Stimulated activated CD8-positive, alpha-beta memory T cell treated with anti-CD3 and anti-CD28 coated beads, Interleukin-4, amount 100 ng/mL, for 1 hour (primary cell): ENCODE data around the gene RBM4B.

Experiments
- DNase-seq, 2 donors: peaks; one replicate each; pipeline ENCODE4 v3.0.0-alpha.2; 2020; ENCODE audit warnings: low read depth in 2 of 2, low spot score in 1 of 2

Gene RBM4B

DNA sequence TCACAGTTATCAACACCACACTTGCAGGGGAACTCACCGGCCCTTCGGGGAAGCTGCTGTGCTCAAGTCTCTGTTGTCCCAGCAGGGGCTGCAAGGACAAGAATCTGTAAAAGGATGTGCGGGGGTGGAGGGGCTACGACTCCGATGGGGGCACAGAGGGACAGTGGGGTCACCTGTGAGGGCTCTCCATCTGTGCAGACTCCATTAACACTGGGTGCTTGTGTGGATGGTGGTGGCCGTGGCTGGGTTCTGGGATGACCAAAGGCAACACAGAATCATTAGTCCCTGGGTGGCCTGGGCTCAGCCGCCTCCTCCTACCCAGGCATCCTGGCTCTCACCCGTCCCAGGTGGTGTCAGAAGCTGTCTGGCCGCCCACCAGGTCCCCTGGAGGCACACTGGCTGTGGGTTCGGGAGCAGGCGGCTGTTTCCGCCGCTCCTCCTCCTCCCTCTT lies 10.2 kb upstream of the RBM4B start:
- DNase-seq = no peak

DNA sequence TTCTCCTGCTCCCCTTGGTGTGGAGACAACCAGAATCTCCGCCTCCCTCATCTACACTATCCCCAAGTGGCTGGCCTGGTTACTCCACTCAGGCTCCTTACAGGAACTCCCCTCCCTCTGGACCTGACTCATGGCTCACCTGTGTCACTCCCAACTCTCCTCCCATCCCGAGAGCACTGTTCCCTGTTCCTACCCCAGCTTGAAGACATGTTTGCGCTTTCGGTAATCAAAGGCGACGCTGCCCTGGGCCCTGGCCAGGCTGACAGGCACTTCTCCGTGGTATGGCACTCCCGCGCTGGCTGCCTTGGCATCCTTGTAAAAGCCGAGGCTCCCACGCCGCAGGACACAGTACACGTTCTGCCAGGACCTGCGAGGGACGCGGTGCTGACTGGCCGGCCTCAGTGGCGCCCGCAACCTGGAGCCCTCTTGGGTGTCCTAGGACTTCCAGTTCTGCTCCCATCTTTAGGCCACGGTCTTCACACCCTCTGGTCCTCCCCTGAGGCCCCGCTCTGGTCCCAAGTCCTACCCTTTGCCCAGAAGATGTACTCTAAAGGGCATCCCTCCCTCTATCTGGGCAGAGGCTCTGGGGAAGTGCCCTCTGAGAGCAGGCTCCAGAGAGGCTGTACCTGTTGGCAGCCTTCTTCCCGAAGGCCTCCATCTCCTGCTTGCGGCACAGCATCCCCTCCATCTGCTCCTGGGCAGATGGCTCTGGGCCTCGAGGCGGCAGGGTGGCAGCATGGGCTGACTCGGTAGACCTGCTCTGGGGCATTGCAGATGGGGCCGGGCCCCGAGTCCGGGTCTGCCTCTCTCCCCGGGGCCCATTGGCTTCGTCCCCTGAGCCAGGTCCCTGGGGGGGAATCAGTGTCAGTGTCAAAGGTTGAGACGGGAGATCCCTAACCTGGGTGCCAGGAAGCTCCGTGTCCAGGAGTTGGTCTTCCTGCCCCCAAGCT lies 9.4 kb upstream of the RBM4B start:
- DNase-seq = no peak

DNA sequence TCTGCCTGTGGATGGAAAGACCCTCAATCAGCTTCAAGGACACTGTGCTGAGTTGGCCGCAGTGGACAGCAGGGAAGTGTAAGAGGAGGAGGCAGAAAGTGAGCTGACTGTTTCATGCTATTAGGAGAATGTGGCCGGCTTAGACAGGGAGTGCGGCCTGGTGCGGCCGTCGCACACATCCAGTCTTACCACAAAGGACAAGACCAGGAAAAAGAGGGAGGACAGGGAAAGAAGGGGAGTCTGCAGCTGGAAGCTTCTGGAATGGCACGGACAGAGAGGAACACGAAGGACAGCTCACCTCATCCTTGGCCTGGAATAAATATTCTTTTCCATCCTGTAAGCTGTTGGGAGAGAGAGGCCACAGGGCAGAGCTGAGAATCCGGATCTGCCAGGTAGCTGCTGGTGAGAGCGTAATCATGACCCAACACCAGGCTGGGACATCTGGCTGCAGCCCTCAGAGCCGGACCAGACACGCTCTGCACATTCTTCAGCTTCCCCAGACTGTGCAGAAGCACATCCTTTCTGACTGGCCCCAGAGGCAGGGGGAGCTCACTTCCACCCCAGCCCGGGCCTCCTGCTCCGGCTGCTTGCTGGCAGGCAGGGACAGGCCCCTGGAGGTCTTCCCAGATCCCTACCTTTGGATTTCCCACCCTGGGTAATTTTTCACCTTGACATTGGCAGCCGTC lies 8.6 kb upstream of the RBM4B start:
- no peak for DNase-seq

DNA sequence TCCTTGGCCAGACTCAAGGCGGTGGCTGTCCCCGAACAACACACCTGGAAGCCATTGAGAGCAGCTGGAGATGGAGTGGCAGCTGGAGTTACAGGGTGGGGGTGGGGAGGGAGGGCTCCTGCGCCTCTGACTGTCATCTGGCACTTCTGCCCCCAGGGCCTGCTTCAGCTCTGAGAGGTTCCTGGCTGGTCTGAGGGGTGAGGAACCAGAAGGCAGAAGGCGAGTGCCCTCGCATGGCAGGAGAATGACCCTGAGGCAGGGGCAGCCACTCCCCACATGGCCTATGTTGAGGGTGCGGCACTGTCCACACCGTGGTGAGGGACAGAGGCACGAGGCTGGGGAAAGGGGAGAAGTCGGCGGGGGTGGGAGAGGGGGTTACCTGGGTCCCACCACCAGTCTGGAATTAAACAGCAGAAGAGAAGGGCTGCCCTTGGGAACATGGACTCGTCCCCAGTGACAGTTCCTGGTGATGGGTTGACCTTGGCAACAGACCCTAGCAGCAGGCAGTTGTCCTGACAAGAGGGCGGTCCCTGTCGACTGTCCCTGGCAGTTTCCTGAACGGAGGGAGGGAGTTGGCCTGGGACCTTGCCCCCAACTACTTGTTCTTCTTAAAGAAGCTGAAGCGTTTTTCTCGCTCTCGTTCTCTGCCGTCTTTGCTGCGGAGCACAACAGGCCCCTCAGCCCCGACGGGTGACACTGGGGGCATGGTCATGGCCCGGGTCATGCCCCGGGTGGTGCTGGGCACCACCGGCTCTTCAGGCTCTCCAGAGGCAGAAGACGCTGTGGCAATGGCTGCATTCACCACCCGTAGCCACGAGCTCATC lies 7.8 kb upstream of the RBM4B start:
- DNase-seq = no peak

DNA sequence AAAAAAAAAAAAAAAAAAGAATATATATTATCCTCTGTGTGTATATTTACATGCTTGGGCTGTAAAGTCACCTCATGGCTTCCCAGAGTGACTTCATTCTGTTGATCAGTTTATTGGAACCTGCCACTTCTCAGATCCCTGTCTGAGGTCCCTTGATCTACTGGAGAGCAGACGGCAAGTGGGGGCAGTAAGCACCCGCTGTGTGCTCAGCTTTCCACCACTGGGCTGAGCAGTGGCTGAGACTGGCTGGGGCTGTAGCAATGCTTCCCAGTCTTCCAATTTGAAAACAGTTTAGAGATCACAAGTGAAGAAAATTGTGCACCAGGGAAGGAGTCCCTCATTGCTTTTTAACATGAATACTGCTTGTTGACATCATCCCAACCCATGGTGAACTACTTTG lies 6.9 kb upstream of the RBM4B start:
- no peak for DNase-seq

DNA sequence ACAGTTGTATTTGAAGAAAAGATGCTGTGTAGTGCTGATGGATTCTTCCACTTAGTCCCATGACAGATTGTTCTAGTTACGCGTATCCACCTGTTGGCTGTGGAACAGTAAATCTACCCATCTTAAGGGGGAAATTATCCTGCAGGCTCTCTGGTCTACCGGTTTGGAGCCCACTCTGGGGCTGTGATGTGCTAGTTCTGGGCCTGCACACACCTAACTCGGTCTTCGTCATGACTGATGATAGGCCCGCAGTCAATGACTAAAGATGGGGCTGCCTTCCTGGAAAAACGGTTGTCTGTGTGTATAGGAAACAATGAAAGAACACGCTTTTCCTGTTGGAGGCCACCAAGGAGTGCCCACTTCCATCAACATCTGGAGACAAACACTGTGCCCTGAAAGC lies 6.2 kb upstream of the RBM4B start:
- DNase-seq = no peak

DNA sequence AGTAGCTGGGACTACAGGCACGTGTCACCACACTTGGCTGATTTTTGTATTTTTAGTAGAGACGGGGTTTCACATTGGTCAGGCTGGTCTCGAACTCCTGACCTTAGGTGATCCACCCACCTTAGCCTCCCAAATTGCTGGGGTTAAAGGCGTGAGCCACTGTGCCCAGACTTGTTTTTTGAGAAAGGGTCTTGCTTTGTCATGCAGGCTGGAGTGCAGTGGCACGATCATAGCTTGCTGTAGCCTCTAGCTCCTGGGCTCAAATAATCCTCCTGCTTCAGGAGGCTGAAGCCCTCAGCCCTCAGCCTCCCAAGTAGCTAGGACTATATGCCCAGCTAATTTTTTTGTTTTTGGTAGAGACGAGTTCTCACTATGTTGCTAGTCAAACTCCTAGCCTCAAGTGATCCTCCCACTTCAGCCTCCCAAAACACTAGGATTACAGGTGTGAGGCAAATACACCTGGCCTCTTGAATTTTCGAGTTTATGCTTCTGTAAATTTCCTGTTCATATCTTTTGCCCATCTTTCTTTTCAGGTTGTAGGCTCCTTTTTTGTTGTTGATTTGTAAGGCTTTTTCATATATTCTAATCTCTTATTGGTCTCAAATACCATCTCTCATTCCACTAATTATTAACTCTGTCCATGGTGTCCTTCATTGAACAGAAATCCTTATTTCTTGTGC lies 3.4 kb upstream of the RBM4B start:
- DNase-seq = no peak

DNA sequence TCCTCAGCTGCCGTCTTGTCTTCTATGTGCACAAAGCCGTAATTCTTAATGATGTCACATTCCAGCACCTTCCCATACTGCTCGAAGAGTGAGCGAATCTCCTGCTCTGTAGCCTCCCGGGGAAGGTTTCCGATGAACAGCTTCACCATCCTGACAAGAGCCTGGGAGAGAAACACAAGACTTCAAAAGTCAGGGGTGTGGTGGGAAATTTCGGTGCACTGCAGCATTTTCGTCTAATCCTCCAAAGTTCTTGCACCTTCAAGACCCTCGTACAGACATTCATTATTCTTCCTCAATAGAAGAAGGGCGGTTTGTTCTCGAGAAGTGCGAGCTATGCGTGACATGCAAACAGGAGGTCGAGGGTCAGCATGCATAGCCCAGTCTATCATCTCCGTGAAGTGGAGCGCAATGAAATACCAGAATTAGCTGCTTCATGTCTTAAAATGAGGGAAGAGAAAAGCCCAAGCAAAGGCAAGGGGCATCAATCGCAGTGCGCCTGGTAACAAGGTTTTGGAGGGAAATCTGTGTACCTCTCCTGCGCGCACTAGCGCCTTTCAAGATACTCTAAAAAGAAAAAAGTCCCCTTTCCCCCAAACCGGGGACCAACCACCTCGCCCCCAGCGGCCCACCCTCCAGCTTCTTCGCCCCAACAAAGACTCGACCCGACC lies 622 bp downstream of the RBM4B start:
- no peak for DNase-seq

DNA sequence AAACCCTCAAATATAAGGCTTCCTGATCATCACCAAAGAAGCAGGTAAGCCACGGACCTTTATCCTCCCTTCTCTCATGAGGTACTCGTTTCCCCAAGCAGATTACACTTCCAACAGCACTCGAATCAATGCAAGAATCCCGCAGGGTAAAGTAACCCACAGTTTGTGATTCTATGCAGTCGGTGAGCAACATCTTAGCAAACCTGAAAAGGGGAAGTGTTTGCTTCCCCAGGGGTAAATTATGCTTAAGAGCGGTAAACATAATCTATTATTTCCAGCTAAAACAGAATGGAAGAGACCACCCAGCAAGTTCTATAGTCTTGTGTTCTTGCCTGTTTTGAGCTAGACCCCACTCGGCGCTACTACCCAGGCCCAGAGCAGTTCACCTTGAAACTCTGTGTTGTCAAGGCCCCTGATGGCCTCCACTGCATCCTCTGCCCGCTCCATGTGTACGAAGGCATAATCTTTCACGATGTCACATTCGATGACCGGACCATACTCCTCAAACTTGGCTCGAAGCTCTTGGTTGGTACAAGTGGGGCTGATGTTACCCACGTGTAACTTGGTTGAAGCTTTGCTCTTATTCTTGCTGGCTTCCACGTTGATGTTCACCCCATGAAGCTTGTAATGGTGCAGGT lies 1.3 kb downstream of the RBM4B start:
- DNase-seq = no peak

DNA sequence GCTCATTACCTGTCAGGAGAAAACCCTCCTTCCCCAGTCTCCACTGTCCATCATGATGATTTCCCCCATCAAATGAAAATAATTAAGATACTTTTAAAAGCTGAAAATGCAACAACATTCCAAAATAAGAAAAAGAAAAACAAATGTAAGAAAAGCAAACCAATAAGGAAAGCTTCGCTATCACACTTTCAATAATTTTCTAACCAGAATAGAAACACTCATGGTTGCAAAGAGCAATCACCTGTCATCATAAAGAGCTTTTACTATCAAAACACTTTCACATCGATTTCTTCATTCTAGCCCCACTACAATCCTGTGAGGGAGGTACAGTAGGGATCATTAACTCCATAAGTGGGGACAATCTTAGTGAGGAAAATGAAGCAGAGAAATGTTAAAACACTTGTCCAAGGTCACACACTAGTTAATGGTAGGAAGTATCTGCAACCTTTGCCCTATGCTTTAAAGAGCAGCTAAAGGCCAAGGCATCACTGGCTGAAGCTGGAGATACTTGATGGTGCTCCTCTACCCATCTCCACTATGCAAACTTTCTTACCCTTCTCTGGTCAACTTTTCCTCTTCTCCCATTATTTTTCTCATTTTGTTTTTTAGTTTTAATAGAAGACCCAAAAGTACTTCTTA lies 2.6 kb downstream of the RBM4B start:
- DNase-seq = no peak

DNA sequence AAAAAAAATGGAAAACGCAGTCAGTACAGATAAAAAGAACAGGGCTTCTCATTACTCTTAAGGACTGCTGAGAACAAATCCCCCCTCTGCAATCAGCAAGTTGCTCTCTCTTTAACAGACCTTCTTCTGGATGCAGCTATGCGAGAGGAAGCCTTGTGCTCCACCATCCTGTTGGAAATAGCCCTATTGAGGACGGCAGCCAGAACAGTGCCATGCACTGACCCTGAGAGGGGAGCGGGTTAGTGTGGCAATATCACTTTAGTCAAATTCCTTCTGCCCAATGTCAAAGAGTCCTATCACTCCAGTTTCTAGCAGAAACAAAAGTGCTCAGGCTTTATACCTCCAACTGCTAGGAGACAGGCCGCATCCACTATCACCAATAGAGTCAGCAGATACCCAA lies 6.9 kb downstream of the RBM4B start:
- DNase-seq = no peak

DNA sequence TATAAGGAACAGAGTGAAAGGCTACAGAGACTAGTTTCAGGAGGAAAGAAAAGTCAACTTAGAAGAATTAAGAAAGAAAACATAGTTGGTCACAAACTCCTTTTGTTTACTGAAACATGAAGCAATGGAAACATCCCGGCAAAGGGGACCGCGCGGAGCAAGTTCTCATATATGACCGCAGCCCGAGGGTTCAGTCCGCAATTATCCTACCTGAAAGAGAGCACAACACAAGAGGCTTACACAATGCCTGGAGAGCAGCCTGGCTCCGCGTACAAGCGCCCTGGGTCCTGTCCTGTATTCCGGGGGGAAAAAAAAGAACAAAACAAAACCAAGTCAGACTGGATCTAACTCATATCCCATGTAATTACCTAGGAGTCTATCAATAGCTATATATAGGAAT lies 12.3 kb downstream of the RBM4B start:
- DNase-seq = no peak

DNA sequence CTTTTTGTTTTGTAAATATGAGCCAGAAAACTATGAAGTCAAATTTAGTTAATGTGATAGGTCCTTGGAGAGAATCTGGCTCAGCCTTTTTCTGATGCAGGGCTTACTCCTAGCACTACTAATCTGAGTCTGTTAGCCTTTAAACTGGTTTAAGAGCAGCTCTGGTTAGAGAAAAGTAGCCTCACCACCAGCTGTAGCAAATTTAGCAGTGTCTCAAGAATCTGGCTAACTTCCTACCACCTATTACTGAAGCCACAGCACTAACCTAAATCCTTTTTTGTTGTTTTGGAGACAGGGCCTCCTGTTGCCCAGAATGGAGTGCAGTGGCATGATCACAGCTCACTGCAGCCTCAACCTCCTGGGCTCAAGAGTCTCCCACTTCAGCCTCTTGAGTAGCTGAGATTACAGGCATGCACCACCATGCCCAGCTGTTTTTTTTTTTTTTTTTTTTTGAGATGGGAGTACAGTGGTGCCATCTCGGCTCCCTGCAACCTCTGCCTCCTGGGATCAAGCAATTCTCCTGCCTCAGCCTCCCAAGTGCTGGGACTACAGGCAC lies 13.9 kb downstream of the RBM4B start:
- no peak for DNase-seq

DNA sequence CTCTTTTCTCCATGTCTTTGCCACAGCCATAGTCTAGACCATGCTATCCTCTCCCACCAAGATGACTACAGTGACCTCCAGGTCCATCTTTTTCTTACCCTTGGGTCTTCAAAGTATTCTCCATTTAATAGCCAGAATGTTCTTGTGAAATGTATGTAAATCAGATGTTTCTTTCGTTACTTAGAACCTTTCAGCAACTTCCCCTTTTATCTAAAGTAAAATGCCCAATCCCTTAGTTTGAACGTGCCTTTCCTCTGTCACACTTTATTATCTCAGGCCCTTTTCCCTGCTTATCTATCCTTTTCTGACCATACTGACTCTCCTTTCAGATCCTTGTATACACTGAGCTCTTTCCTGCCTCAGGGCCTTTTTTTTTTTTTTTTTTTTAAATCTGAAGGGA lies 17.9 kb downstream of the RBM4B start:
- DNase-seq = no peak

DNA sequence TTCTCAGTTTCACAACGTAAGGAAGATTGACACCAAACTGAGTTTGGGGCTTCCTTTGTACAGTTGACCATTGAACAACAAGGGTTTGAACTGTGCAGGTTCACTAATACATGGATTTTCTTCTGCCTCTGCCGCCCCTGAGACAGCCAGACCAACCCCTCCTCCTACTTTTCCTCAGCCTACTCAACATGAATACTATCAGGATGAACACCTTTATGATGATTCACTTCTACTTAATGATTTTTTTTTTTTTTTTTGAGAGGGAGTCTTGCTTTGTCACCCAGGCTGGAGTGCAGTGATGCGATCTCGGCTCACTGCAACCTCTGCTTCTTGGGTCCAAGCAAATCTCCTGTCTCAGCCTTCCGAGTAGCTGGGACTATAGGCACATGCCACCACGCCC lies 24.6 kb downstream of the RBM4B start:
- DNase-seq = no peak

DNA sequence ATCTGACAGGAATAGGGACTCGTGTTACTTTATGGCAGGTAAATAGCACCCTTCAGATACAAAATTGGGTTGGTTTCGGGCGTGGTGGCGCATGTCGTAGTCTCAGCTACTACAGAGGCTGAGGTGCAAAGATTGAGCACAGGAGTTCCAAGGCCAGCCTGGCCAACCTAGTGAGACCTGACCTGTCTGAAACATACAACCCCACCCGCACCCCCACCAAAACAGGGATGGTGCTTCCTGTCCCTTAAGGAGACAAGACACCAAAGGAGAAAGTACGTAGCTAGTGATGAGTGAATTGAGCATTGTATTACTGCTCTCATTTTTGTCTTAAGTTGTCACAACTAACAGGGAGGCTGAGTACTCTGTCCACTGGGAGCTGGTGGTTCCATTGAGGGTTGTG lies 25.0 kb downstream of the RBM4B start:
- no peak for DNase-seq

DNA sequence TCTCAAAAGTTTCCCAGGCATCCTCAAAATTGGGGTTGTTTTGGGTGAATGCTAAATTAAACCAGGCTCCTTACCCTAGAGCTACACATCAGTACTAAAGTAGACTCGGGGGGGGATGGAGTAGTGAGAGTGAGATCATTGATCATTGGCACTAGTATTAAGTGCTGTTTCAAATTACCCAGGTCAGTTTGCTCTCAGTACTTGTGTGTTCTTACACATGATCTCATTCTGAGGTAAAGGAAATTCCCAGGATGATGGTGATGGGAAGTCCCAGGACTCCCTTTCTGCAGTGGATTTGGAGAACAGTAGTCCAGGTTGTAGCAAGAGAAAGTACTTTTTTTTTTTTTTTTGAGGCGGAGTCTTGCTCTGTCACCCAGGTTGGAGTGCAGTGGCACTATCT lies 26.7 kb downstream of the RBM4B start:
- no peak for DNase-seq

DNA sequence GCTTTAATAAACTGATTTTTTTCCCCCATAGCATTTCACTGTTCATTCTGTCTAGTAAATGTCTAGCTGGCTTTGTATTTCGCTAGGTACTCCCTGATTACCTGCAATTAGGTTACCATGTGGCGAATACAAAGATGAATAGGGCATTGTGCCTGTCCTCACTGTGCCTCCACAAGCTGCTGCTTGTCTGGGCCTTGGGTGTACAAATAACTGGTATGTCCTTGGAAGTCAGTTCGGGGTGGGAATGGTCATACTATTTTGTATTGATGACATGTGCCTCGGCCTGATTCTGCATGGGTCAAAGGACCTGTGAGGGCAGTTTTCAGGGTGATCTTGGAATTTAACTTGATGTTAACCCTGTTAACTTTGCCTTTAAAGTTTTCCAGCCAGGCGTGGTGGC lies 27.8 kb downstream of the RBM4B start:
- no peak for DNase-seq

DNA sequence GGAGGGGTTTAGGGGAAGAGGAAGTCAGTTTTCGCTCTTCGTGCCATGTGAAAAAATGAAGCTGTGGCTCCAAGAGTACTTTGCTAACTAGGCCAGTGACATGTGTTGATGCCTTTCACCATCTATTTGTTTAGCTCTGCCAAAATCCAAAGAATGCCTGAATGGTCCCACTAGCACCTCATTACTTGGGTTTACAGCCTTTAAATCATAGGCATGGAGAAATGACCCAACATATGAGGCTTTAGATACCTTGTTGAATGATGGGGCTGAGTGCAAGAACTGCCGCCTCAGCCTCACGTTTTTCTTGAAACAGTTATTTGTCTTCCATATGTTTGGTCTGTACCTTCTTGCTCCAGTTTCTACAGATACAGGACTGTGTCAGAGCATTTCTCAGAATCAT lies 30.9 kb downstream of the RBM4B start:
- no peak for DNase-seq
